HL-60 (cell line): Measurements from ENCODE around the gene KRT75.

Source experiments
- DNase-seq, 2 experiments: peaks; one replicate each; pipeline ENCODE4 v3.0.0-alpha.2; 2010 to 2020; ENCODE audit warnings: low read depth in 1 of 2, low spot score in 1 of 2
- H3K27ac ChIP-seq: fragments of 250-450 bp; sonication (Bioruptor Pico); replicated peaks from 2 replicates; pipeline ENCODE4 v1.5.1; 2020; ENCODE audit warnings: mild to moderate bottlenecking, moderate library complexity
- H3K27me3 ChIP-seq: fragments of 250-450 bp; sonication (Bioruptor Pico); 2 replicates; pipeline ENCODE4 v1.5.1; 2021; ENCODE audit warnings: mild to moderate bottlenecking, moderate library complexity; ENCODE audit not compliant: insufficient read depth, poor library complexity, severe bottlenecking
- H3K4me3 ChIP-seq: replicated peaks from 2 replicates; pipeline ENCODE4 v1.5.1; 2011; ENCODE audit warnings: mild to moderate bottlenecking, control low read depth, low read length; ENCODE audit not compliant: insufficient read depth
- GABPA ChIP-seq: IDR thresholded peaks from 2 replicates; pipeline ENCODE4 v1.6.1; 2012; ENCODE audit warnings: low read depth
- POLR2AphosphoS5 ChIP-seq: IDR thresholded peaks from 2 replicates; pipeline ENCODE4 v1.6.1; 2012; ENCODE audit warnings: low read depth
- SPI1 ChIP-seq: IDR thresholded peaks from 2 replicates; pipeline ENCODE4 v1.6.1; 2012; ENCODE audit warnings: low read depth, mild to moderate bottlenecking, borderline replicate concordance
- TF ChIP-seq, protein P1 (sequence below): IDR thresholded peaks from one replicate; pipeline ENCODE4 v1.5.1; 2011; ENCODE audit warnings: low read length, control low read depth, inconsistent platforms; ENCODE audit not compliant: insufficient read depth
- TF ChIP-seq, protein P2 (sequence below): IDR thresholded peaks from 2 replicates; pipeline ENCODE4 v1.6.1; 2012; ENCODE audit warnings: low read depth; ENCODE audit not compliant: insufficient replicate concordance

KRT75 gene

DNA sequence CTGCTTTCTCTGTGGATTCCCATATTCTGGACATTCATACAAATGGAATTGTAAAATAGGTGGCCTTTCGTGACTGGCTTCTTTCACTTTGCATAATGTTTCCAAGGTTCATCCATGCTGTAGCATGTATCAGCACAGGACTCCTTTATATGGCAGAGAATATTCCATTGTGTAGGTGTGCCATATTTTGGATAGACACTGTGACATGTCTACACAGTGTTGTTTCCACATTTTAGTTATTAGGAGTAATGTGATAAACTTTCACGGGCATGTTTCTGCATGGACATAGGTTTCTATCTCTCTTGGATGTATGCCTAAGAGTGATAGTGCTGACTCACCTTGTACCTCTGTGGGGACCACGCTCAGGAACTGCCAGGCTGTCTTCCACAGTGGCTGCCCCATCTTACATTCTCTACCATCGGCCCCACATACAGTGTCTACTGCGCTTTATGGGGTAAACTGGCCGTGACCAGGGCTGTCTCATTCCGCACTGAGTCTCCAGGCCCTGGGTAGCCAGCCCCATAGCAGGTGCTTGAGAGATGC is 41.6 kb downstream of the KRT75 start:
- H3K27me3 ChIP-seq, result no peaks in the 10 kb centered on the region
- no peak for DNase-seq

DNA sequence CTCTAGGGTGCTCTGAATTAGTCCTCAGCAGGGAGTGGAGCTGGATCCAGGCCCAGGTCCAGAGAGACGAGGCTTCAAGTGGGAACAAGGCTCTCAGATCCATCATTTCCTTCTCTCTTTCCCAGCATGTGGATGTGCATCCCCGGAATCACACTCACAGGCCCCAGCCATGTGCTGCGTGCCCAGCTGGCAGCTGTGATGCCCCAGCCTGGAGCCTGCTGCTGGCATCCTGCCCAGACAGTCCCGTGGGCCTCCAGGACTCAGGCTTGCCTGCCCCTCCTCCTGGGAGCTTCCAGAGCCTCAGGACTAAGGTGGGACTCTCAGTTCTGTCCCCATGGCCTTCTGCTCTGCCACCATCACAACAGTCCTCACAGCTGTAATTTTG is 42.6 kb downstream of the KRT75 start:
- H3K4me3 ChIP-seq, result no peak overlapping the region
- H3K27me3 ChIP-seq, result no peaks in the 10 kb centered on the region
- no peak for DNase-seq
- TF ChIP-seq SPI1 (no peak), GABPA (no peak), POLR2AphosphoS5 (no peak)
- TF ChIP-seq, protein P1, sequence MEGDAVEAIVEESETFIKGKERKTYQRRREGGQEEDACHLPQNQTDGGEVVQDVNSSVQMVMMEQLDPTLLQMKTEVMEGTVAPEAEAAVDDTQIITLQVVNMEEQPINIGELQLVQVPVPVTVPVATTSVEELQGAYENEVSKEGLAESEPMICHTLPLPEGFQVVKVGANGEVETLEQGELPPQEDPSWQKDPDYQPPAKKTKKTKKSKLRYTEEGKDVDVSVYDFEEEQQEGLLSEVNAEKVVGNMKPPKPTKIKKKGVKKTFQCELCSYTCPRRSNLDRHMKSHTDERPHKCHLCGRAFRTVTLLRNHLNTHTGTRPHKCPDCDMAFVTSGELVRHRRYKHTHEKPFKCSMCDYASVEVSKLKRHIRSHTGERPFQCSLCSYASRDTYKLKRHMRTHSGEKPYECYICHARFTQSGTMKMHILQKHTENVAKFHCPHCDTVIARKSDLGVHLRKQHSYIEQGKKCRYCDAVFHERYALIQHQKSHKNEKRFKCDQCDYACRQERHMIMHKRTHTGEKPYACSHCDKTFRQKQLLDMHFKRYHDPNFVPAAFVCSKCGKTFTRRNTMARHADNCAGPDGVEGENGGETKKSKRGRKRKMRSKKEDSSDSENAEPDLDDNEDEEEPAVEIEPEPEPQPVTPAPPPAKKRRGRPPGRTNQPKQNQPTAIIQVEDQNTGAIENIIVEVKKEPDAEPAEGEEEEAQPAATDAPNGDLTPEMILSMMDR, result no peak
- TF ChIP-seq, protein P2, sequence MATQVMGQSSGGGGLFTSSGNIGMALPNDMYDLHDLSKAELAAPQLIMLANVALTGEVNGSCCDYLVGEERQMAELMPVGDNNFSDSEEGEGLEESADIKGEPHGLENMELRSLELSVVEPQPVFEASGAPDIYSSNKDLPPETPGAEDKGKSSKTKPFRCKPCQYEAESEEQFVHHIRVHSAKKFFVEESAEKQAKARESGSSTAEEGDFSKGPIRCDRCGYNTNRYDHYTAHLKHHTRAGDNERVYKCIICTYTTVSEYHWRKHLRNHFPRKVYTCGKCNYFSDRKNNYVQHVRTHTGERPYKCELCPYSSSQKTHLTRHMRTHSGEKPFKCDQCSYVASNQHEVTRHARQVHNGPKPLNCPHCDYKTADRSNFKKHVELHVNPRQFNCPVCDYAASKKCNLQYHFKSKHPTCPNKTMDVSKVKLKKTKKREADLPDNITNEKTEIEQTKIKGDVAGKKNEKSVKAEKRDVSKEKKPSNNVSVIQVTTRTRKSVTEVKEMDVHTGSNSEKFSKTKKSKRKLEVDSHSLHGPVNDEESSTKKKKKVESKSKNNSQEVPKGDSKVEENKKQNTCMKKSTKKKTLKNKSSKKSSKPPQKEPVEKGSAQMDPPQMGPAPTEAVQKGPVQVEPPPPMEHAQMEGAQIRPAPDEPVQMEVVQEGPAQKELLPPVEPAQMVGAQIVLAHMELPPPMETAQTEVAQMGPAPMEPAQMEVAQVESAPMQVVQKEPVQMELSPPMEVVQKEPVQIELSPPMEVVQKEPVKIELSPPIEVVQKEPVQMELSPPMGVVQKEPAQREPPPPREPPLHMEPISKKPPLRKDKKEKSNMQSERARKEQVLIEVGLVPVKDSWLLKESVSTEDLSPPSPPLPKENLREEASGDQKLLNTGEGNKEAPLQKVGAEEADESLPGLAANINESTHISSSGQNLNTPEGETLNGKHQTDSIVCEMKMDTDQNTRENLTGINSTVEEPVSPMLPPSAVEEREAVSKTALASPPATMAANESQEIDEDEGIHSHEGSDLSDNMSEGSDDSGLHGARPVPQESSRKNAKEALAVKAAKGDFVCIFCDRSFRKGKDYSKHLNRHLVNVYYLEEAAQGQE, result no peak
- H3K27ac ChIP-seq, result no peak overlapping the region

More for the DNA sequence above, 41.6 kb downstream of the KRT75 start:
- Histone ChIP-seq H3K27ac (no peak overlapping the region), H3K4me3 (no peak overlapping the region)
- TF ChIP-seq, protein P1, result no peak
- no peak for TF ChIP-seq POLR2AphosphoS5
- no peak for TF ChIP-seq SPI1
- no peak for TF ChIP-seq GABPA
- TF ChIP-seq, protein P2, result no peak

DNA sequence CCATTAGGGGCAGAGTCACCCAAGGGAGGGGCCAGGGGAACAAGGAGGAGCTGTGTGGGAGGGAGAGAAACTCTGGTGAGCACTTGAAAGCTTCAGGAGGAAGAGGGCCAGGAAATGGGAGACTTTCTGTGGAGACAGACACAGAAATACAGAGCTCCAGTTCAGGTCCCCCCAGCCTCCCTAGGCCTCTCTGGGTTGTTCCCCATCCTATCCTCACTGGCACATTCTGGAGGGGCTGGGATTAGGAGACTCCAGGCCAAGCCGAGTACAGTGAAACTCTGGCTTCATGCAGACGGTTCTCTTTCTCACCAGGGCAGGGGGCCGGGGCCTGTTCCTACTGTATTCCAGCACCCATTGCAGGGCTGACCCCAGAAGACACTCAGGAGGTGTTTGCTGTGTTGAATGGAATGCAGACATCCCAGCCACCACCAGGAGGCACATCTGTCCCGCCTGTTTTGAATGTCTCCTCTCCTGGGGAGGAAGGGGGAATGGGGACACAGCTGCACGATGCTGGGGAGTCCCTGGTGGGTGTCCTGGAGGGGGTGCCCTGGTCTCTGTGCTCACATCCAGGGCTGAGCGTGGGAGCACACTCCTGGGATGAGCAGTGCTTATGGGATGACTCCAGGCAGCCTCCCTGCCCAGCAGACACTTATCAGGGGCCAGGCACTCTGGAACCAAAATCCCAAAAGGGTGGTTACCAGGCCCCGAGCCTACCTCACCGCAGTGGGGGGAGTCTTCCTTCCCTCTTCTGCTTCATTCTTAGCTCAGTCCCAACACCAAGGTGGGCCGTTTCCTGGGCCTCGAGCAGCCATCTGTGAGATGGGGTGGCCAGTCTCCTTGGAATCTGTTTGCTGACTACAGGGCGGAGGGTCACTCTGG is 43.2 kb downstream of the KRT75 start:
- no peaks in the 10 kb centered on the region for H3K27me3 ChIP-seq
- peak in 1 of 2 experiments; percentile 8 for DNase-seq

More for the DNA sequence above, 43.2 kb downstream of the KRT75 start:
- Histone ChIP-seq H3K4me3 (no peak overlapping the region), H3K27ac (no peak overlapping the region)
- no peak for TF ChIP-seq GABPA
- TF ChIP-seq, protein P1, result peak; percentile 36
